Measurements from ENCODE around the gene GDPD5. TPM values are rescaled to one million over a fixed set of nuclear protein-coding genes. Genes with fewer than 3 reads are reported as not detected.

Gene GDPD5
- total RNA-seq, 1 donor from 2014 or later, result 36.6 TPM

DNA sequence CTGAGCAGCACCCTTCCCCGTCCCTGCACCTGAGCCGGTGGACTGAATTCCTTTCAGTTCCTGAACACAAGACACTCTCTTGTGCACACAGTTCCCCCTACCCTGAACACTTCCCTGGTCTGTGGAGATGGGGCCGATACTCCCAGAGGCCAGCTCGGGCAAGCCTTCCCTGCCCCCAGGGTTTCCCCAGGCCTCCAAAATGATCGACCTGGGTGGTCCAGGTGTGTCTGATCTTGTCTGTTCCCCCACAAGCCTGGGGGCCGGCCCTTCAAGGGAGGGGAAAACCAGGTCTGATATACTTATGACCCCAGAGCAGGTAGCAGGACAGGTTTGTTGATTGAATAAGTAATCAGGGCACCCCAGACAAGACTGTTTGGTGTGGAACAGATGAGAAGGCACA is 52.1 kb downstream of the GDPD5 start:
- H3K9me3 ChIP-seq, result no peaks in the 10 kb centered on the region
- TF ChIP-seq POLR2A (IDR thresholded peaks at IDR 0.05), result no peak
- H3K4me1 ChIP-seq, result peaks cover 31% of the 10 kb centered on the region
- H3K27me3 ChIP-seq, result no peaks in the 10 kb centered on the region
- no peak overlapping the region for H3K27ac ChIP-seq
- no peak overlapping the region for H3K4me3 ChIP-seq
- intact Hi-C loops (cut with DNase I), result no loop called here
- no peaks in the 10 kb centered on the region for H3K36me3 ChIP-seq
- no peak for DNase-seq (ENCODE audit: extremely low spot score in 2 of 2)

DNA sequence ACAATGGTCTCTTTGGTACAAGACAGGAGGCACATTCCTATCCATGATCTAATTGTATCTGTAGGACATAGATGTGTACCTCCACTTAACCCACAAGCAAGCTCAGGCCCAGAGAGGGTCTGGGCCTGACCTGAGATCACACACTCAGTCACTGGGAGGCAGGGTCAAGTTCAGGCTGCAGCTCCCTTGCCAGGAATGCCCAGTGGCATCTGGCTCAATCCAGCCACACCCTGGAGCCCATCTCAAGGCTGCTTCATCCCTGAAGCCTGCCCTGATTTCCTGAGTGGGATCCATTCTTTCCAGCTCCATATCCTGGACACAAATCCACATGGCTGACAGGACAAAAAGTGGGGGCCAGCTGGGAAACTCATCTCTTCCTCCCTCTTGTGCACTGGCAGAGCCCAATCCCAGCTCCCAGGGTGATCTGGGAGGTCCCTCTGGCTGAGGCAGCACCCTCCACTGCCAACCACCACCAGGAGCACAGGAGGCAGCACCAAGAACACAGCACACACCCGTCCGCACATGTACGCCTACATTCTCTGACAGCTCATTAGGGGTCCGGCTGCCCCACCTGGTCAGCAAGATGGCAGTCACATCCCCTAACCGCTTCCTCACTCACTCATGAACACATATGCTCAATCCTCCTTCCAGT is 53.5 kb downstream of the GDPD5 start:
- TF ChIP-seq, protein P1, sequence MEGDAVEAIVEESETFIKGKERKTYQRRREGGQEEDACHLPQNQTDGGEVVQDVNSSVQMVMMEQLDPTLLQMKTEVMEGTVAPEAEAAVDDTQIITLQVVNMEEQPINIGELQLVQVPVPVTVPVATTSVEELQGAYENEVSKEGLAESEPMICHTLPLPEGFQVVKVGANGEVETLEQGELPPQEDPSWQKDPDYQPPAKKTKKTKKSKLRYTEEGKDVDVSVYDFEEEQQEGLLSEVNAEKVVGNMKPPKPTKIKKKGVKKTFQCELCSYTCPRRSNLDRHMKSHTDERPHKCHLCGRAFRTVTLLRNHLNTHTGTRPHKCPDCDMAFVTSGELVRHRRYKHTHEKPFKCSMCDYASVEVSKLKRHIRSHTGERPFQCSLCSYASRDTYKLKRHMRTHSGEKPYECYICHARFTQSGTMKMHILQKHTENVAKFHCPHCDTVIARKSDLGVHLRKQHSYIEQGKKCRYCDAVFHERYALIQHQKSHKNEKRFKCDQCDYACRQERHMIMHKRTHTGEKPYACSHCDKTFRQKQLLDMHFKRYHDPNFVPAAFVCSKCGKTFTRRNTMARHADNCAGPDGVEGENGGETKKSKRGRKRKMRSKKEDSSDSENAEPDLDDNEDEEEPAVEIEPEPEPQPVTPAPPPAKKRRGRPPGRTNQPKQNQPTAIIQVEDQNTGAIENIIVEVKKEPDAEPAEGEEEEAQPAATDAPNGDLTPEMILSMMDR (IDR thresholded peaks at IDR 0.05), result no peak
- no peak for TF ChIP-seq POLR2AphosphoS5 (IDR thresholded peaks at IDR 0.05; ENCODE audit: insufficient read depth in 1 of 2, low read depth in 1 of 2)
- TF ChIP-seq POLR2A (IDR thresholded peaks at IDR 0.05), result no peak
- Histone ChIP-seq H3K36me3 (no peaks in the 10 kb centered on the region), H3K27ac (no peak overlapping the region), H3K27me3 (no peaks in the 10 kb centered on the region), H3K4me3 (no peak overlapping the region), H3K4me1 (peaks cover 39% of the 10 kb centered on the region), H3K9me3 (no peaks in the 10 kb centered on the region)
- intact Hi-C loops (cut with DNase I), result no loop called here
- DNase-seq (ENCODE audit: extremely low spot score in 2 of 2), result no peak

DNA sequence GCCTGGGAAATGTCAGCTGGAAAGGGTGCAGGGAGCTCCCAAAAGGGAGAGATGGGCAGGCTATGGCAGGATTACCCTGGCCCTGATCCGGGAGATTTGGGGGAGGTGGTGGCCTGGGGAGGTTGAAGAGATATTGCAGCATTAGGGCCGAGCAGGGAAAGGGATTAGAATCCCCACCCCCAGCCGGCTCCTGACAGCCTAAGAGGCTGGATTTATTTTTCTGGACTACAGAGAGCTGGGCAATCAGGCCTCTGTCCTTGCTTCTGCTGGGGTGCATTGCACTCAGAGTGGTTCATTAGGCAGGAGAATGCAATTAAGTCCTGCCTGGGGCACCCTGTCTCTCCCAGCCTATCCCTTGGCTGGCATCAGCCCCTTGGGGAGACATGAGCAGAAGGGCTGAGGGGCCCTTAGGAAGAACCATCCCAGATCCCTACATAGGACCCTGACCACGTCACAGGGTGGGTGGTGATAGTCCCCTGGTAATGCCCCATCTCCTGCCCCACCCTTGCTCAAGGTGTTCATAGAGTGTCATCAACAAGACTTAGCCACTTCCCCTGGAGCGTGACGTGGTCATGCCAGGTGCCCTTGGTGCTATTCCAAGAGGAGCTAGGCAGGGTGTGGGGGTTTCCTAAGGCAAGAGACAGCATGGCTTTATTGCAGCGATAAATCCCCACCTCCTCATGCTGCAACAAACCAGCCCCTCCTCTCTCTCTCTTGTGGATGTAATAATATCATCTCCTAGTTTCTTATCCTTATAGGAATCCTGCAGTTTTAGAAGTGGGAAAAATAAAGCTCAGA is 54.4 kb downstream of the GDPD5 start:
- no peaks in the 10 kb centered on the region for H3K9me3 ChIP-seq
- no peak for DNase-seq (ENCODE audit: extremely low spot score in 2 of 2)
- H3K36me3 ChIP-seq, result no peaks in the 10 kb centered on the region
- TF ChIP-seq POLR2A (IDR thresholded peaks at IDR 0.05) (no peak), POLR2AphosphoS5 (IDR thresholded peaks at IDR 0.05; ENCODE audit: insufficient read depth in 1 of 2, low read depth in 1 of 2) (no peak)
- TF ChIP-seq, protein P1 (IDR thresholded peaks at IDR 0.05), result no peak
- intact Hi-C loops (cut with DNase I), result no loop called here
- no peak overlapping the region for H3K4me3 ChIP-seq
- no peaks in the 10 kb centered on the region for H3K27me3 ChIP-seq
- peaks cover 38% of the 10 kb centered on the region for H3K4me1 ChIP-seq
- H3K27ac ChIP-seq, result no peak overlapping the region

DNA sequence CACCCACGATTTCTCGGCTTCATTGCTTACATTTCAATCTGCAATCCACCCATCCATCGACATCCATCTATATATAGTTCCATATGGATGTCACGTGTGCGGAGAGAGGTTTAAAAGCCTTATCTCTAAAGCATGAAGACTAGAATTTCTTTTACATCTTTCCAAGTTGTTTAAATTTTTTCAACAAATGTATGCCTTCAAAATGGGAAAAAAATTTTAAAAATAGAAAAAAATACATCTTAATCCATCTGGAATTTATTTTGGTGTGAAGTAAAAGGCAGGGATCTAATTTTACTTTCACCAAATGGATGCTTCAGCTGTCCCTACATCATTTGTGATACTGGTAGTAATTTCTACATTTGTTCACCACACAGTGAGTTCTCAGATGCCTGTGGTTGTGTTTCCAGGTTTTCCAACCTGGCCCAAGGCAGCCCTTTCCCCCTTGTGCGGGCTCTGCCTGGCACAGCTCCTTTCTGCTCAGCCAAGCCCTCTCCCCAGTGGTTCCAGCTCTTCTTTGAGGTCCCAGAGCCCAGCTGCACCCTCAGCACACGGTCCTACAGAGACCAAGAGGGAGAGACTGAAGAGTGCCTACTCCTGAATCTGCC is 55.2 kb downstream of the GDPD5 start:
- TF ChIP-seq, protein P1 (IDR thresholded peaks at IDR 0.05), result no peak
- TF ChIP-seq POLR2AphosphoS5 (IDR thresholded peaks at IDR 0.05; ENCODE audit: insufficient read depth in 1 of 2, low read depth in 1 of 2) (no peak), POLR2A (IDR thresholded peaks at IDR 0.05) (no peak)
- Histone ChIP-seq H3K27me3 (no peaks in the 10 kb centered on the region), H3K27ac (no peak overlapping the region), H3K9me3 (no peaks in the 10 kb centered on the region), H3K4me3 (no peak overlapping the region), H3K36me3 (no peaks in the 10 kb centered on the region), H3K4me1 (peaks cover 37% of the 10 kb centered on the region)
- intact Hi-C loops (cut with DNase I), result no loop called here
- DNase-seq (ENCODE audit: extremely low spot score in 2 of 2), result no peak

DNA sequence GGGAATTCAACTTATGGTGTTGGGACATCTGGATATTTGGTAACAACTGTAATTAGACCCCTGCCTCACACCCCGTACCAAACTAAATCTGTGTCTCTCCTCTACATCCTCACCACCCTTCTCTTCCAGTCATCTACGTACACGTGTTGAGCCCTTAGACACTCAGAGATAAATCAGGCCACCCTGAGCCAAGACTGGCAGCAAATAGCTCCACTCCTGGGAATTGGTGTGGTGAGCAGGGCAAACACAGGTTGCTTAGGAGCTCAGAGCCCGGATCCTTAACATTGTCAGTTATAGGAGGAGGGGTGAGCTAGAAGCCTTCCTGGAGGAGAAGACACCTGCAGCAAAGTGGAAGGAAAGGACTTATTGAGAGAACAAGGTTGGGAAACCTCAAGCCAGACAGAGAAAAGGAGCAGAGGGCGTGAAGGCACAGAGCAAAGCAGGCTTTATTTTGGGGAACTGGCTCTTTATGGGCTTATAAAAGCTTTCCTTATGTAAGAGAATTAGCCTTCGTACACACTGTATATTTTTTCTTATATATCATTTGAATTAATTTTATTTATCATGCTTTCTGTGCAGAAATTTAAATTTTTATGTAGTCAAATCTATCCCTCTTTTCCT is 55.8 kb downstream of the GDPD5 start:
- peaks cover 32% of the 10 kb centered on the region for H3K4me1 ChIP-seq
- DNase-seq (ENCODE audit: extremely low spot score in 2 of 2), result no peak
- TF ChIP-seq POLR2AphosphoS5 (IDR thresholded peaks at IDR 0.05; ENCODE audit: insufficient read depth in 1 of 2, low read depth in 1 of 2) (no peak), POLR2A (IDR thresholded peaks at IDR 0.05) (no peak)
- TF ChIP-seq, protein P1 (IDR thresholded peaks at IDR 0.05), result no peak
- H3K9me3 ChIP-seq, result no peaks in the 10 kb centered on the region
- H3K27ac ChIP-seq, result no peak overlapping the region
- H3K36me3 ChIP-seq, result no peaks in the 10 kb centered on the region
- H3K27me3 ChIP-seq, result no peaks in the 10 kb centered on the region
- no peak overlapping the region for H3K4me3 ChIP-seq
- intact Hi-C loops (cut with DNase I), result no loop called here

Measured in vagina (tissue), 2 donors.